Right kidney (tissue), 9 donors: ENCODE data around the gene USP53.
"Not testable (repeated sequence)": the region's sequence is repeated elsewhere in the genome, so short reads cannot be mapped to it uniquely, and the experiment has no call there.

Source experiments
- DNase-seq: peaks from one replicate; pipeline ENCODE4 v3.0.0-alpha.2; 2016
- long read RNA-seq, 8 donors: transcript quantifications; one replicate each; lab custom pipeline, GENCODE V29; 2026

Gene USP53
- long read RNA-seq, donor 1, partial matches to known transcripts = 0 of 2 reads
- long read RNA-seq, donor 1, other reads (novel, unspliced or antisense) = 0 of 2 reads
- long read RNA-seq, donor 2, partial matches to known transcripts = 0 of 1 reads
- long read RNA-seq, donor 2, other reads (novel, unspliced or antisense) = 0 of 1 reads
- long read RNA-seq, donor 3, partial matches to known transcripts = 0 of 1 reads
- long read RNA-seq, donor 3, other reads (novel, unspliced or antisense) = 0 of 1 reads
- long read RNA-seq, donor 4, full-length matches to known transcripts = 3 of 15 reads
- long read RNA-seq, donor 4, partial matches to known transcripts = 12 of 15 reads
- long read RNA-seq, donor 4, other reads (novel, unspliced or antisense) = 0 of 15 reads
- long read RNA-seq, donor 5, partial matches to known transcripts = 0 of 1 reads
- long read RNA-seq, donor 5, other reads (novel, unspliced or antisense) = 0 of 1 reads
- long read RNA-seq, donor 6, partial matches to known transcripts = 20 of 21 reads
- long read RNA-seq, donor 6, other reads (novel, unspliced or antisense) = 0 of 21 reads
- long read RNA-seq, donor 7, full-length matches to known transcripts = 1 of 692 reads
- long read RNA-seq, donor 7, partial matches to known transcripts = 691 of 692 reads
- long read RNA-seq, donor 7, other reads (novel, unspliced or antisense) = 0 of 692 reads
- long read RNA-seq, donor 8 = 0 reads

DNA sequence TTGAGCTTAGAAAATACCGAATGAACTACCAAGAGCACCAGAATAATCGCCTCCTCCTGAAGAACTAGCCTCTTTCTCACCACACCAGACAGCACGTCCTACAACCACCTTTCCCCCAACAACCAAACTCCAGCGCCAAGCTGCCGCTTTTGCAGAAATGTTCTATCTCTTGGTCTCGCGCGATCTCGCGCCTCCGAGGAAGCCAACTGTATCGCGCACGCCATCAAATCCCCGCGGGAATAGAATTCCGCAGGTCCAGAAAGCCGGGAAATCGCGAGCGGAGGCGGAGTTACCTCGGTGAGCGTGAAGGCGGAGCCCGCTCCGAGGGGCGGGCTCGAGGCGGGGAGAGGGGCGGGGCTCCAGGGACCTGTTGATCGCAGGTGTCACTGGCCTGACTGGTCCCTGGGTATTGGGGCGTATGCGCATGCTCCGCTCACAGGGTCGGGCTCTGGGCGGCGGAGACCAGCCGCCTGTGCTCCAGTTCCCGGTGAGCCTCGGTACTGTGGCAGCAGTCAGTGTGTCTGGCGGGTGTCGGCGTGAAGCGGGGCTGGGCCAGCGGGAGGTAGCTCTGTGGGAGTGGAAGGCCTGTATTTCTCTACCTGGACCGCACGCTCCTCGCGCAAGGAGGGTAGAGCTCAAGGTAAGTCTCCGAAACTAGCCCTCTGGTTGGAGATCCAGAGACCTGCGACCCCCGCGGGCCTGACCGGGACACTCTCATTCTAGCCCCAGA is at the start of gene USP53:
USP53 (plus strand) TSS at position 480 of the 730 bp plus-strand sequence. CDS start 27,047 bp downstream, outside the sequence.
- DNase-seq = peak; percentile 95

DNA sequence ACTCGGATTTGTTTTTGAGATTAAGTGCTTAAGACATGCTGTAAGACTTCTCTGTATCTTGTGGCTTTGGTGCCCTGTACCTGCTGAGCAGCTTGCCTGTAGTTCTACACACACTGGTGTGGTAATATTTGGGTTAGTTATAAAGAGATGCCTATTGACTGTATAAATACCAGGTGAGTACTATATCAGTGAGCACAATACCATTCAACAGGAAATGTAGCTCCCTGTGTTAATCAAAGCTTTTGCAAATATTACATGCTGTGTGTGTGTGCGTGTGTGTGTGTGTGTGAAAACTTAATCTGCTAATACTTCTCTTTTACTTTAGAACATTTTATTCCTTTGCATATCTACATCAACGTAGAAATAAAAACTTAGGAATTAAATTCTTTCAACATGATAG is 46.7 kb upstream of the USP53 start:
- no peak for DNase-seq

DNA sequence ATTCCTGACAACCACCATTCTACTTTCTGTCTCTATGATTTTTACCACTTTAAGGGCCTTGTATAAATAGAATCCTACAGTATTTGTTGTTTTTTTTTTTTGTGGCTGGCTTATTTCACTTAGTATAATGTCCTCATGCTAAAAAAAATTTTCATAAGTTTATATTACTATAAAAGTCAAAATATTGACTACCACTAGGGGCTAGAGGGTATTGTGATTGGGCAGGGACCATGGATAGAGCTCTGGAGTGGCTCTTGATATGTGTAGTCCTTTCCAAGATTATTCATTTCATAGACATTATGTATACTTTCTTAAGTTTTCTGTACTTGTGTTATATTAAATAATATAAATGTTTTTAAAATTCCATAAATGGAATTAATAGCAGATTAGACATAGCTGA is 42.3 kb upstream of the USP53 start:
- DNase-seq = no peak

DNA sequence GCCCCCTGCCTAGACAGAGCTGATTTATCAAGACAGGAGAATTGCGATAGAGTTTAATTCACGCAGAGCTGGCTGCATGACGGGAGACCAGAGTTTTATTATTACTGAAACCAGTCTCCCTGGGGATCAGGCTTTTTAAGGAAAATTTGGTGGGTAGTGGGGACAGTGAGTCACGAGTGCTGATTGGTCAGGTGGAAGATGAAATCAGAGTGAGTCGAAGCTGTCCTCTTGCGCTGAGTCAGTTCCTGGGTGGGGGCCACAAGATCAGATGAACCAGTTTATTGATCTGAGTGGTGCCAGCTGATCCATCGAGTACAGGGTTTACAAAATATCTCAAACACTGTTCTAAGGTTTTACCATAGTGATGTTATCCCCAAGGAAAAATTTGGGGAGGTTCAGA is 40.3 kb upstream of the USP53 start:
- DNase-seq = no peak

DNA sequence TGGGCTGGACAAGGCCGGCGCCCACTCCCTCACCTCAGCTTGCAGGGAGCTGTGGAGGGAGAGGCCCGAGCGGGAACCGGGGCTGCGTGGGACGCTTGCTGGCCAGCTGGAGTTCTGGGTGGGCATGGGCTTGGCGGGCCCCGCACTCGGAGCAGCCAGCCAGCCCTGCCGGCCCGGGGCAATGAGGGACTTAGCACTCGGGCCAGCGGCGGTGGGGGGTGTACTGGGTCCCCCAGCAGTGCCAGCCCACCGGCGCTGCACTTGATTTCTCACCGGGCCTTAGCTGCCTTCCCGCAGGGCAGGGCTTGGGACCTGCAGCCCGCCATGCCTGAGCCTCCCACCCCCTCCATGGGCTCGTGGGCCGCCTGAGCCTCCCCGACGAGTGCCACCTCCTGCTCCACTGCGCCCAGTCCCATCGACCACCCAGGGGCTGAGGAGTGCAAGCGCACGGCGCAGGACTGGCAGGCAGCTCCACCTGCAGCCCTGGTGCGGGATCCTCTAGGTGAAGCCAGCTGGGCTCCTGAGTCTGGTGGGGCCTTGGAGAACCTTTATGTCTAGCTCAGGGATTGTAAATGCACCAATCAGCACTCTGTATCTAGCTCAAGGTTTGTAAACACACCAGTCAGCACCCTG is 38.7 kb upstream of the USP53 start:
- DNase-seq = not testable (repeated sequence)

DNA sequence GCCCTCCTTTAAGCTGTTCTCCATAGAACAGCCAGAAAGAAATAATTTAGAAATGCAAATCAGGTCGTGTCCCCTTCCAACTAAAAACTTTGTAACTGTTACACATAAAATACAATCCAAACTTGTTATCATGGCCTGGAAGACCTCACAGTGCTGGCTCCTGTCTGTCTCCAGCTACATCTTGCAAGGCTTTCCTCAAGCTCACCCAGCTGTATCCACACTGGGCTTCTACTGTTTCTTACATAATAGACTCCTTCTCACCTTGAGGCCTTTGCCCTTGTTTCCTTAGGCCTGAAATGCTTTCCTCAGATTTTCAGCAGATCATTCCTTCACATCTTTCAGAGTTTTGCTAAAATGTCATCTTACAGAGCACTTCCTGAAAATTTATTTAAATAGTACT is 33.5 kb upstream of the USP53 start:
- DNase-seq = no peak

DNA sequence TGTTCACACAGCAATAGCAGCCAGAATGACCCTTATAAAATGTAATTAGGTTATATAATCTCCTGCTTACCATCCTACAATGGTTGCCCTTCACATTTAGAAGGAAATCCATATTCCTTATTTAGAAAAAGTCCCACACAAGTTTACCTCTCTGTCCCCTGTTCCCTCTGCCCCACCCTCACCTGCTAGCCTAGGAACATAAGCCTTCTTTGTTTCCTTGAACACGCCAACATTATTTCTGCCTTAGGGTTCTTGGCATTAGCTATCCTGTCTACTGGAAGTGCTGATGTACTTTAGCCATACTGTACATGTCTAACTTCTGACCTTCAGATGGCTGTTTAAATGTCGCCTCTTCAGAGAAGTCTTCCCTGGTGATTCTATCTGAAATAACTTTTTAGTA is 28.4 kb upstream of the USP53 start:
- no peak for DNase-seq

DNA sequence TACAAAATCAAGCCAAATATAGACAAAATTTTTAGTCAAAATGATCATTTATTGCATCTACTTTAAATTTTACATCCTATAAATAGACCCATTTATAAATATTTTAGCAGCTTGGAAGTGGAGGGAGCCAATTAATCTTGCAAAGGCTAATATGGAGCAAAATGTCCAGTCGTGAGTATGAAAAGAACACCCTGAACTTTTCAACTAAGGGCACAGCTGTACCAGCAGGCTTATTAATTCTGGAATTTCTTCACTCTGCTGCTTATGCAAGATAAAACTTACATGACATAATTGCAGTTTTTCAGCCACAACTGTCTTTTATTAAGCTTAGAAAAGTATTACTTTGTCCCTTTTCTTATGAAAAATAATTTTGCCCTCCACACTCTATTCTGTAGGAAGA is 22.9 kb upstream of the USP53 start:
- no peak for DNase-seq

DNA sequence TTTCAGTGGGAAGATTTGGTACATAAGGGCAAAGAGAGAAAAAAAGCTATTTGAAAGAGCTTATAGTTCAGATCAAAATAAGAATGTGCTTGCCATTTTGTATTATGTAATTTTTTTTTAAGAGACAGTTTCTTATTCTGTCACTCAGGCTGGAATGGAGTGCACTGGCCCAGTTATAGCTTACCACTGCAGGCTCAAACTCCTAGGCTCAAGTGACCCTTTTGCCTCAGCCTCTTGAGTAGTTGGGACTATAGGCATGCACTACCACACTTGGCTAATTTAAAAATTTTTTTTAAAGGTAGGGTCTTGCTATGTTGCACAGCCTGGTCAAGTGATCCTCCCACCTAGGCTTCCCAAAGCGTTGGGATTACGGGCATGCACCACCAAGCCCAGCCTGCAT is 22.2 kb upstream of the USP53 start:
- no peak for DNase-seq

DNA sequence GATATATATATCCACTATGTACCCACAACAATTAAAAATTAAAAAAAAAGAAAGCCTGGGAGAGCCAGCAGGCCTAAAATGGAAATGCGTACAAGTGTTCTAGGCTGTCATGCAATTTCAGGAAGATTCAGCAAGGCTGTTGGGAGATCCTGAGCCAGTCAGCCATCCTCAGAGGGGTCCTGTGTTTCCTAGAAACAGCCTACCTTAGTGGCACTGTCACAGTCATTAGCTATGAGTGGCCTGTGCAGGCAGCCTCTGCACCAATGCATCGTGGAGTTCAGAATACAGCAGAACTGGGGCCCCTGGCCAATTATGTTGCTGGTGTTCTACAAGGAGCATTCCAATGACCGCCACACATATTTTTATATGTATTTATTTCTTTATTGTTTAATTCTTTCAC is 21.0 kb upstream of the USP53 start:
- no peak for DNase-seq

DNA sequence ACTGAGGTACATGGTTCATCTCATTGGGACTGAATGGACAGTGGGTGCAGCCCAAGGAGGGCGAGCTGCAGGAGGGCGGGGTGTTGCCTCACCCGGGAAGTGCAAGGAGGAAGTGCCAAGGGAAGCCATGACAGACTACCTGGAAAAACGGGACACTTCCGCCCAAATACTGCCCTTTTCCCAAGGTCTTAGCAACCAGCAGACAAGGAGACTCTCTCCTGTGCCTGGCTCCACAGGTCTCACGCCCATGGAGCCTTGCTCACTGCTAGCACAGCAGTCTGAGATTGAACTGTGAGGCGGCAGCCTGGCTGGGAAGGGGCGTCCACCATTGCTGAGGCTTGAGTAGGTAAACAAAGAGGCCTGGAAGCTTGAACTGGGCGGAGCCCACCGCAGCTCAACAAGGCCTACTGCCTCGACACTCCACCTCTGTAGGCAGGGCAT is 14.7 kb upstream of the USP53 start:
- no peak for DNase-seq

DNA sequence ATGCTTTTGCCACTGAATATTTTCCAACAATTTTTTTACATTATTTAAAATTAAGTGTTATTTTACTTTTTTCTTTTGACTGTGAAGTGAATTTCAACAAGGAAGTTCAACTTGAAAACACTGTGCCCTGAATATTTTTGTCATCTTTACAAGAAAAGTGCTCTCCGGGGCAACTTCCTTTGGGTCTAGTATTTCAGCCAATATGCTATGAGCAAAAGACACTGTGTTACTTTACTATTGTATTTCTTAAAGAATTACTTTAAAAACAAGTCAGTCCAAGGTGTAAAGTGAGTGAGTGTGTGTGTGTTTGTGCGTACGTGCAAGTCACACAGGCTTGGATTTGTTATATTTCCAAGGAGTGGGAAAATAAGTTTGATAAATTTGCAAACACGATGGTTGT is 7.6 kb upstream of the USP53 start:
- DNase-seq = no peak

DNA sequence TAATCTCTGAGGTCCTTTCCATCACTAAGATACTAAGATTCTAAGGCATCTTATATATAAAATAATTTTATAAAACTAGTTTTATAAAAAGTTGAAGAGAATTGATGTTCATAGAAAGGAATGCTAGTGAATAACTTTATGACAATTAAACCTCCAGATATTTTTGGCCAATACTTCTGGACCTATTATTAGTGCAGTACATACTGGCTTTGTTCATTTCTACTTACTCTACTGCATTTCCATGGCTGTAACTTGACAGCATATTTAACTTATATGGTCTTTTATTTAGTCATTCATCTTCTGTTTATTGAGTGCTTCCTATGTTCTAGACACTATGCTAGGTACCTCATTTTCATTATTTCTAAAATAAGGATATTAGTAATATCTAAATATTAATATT is 6.8 kb upstream of the USP53 start:
- no peak for DNase-seq

DNA sequence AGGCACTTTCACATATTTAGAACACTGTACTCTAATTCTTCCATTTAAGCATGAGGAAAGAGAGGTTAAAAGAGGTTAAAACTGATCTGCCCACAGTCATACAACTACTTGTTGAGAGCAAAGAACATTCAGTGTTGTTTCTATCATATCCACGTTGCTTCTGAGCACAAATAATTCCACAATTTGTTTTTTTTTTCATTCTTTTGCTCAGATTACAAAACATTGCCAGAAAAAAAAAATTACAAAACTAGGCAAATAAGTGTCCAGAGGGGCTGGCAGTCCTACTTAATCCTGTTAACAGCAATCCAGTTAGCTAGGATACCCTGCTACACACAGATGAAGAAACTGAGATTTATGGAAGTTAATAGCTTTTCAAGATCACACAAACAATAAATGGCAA is 6.3 kb upstream of the USP53 start:
- DNase-seq = no peak

DNA sequence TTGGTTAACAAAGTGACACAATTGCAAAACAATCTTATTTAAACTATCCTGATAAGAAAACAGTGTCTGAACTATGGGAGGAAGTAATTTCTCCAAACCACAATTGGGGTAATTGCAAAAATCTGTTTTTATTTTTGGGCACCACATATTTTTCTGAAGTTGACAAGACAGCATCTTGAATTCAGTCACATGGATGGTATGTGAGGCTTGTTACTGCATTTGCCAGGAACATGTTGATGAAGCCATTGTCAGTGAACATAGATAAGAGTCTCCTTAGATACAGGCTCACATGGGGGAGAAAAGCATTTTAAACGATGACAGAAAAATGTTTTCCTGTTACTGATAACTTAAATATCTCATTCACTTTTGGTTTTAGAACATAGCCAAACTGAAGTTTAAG is 5.5 kb upstream of the USP53 start:
- DNase-seq = no peak

DNA sequence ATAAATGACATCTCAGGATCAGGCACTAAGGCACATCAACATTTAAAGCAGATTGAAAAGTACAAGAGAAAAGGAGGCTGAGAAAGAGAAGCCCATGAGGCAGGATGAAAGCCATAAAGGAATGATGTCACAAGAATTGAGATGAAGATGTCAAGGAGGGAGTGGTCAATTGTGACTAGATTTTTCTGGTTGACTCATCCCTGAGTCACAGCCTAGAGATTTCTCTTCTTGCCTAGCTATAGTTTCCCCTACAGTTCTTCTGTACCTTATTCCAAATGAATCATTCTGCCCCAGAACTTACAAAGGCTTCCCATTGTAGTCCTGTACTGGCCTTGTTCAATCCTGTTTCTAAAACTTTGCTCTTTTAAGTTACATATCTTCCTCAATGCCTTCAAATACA is 3.4 kb upstream of the USP53 start:
- DNase-seq = no peak

DNA sequence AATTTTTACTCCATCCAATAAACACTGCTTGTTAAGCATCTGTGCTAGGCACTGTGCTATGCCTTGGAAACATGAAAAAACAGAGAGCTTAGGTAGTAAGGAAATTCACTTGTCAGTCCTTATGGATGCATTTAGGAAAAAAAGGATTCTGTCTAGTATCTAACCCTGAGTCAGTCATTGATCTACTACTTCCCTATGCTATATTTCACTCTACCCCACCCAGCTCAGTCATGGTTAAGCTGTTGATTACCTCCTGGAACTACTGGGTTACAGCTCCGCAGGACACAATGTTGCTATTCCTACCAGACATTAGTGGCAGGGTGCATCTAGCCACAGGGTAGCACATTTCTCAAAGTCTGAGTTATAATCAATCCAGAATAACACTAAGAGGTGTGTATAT is 2.9 kb upstream of the USP53 start:
- DNase-seq = no peak

DNA sequence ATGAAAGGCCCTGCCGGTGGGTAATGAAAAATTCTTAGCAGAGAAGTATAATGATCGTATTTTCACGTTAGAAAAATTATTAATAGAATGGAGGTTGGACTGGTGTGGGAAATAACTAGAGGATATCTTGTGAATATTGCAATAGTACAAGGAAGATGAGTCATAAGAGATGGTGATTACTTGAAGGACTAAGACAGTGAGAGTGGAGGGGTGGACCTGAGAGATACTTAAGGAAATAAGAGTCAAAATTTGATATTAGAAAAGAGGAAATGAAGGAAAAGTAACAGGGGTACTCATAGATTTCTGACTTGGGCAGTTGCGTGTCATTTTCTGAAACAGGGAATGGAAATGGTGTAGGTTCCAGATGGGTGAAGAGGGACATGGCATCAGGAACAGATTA is 1.7 kb upstream of the USP53 start:
- DNase-seq = no peak

DNA sequence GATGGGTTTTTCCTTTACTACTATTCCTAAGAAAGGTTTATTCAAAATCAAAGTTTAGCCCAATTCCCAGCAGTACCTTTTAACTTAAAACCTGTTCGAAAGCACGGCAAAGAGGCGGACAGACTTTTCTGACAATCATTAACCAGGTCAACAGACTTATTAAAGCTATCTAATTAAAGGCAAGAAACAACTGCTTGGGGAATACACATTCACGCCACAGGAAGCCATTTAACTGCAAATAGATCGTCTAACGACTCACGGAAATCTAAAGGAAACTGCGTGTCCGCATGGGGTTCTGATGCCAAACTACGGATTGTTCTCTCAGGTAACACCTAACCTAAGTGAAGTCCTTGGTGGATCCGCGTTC is 663 bp upstream of the USP53 start:
- DNase-seq = no peak

DNA sequence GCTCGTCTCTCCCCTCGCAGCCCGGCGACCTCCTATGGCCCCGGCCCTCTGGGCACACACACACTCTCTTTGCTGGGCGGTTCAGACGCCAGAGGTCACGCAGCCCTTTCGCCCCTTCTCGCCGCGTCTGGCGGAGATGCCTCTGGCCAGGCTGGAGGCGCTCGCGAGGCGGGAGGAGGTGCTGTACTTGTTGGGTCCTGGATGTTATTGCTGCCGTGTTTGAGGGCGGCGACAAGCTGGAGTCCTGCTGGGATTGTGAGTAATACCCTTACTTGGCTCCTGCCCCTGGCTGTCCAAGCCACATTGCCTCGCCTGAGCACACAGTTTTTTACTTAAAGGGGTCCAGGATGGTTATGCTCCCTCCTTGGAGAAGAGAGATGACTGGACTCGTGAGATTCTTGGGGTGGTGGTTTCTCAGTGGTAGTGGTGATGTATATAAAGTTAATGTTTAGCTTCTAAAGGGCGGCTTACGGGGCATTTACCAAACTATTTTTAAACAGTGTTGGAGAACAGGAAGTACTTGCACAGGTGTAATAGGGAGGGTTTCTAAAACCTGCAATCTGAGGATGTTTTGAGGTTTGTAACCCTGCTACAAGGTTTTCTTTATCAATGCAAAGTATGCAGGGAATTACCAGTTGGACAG is 572 bp downstream of the USP53 start:
- no peak for DNase-seq

DNA sequence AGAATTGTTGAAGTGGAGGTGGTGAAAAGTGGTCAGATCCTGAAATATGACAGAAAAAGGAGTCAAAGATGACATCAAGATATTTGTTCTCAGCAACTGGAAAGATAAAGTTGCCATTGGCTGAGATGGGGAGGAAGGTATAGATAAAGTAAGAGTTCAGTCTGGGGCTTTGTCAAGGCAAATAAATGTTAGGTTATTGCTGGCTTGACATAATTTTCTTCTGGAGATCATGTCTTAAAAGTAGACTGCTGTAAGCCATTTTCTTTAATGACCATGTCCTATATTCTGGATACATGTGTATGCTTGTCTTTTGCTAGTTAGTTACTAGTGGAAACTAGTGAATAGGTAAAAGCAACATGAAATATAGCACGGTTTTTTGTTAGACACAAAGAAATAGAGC is 5.6 kb downstream of the USP53 start:
- no peak for DNase-seq

DNA sequence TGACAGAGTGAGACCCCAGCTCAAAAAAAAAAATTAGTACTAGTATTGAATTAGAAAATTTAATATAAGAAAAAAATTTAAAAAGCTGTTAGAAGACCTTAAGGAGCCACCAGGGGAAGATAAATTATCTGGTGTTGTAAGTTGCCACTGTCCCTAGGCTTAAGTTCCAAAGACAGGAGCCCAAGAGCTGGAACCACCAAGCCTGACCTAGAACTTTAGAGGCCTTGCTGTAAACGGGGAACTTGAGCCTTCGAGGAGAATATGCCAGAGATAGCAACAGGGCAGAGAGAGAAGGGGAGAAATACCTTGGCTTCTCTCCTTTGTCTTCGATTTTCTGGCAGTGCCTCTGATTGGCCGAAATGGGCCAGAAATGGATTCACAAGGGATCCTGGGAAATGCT is 8.9 kb downstream of the USP53 start:
- DNase-seq = no peak
